Activated CD4-positive, CD25-positive, alpha-beta regulatory T cell (primary cell): Measurements from ENCODE around the gene RCE1.

Experiments used
- DNase-seq, 4 experiments: peaks; one replicate each; lab custom pipeline; 2025; lab: John Stamatoyannopoulos, UW

Gene RCE1

DNA sequence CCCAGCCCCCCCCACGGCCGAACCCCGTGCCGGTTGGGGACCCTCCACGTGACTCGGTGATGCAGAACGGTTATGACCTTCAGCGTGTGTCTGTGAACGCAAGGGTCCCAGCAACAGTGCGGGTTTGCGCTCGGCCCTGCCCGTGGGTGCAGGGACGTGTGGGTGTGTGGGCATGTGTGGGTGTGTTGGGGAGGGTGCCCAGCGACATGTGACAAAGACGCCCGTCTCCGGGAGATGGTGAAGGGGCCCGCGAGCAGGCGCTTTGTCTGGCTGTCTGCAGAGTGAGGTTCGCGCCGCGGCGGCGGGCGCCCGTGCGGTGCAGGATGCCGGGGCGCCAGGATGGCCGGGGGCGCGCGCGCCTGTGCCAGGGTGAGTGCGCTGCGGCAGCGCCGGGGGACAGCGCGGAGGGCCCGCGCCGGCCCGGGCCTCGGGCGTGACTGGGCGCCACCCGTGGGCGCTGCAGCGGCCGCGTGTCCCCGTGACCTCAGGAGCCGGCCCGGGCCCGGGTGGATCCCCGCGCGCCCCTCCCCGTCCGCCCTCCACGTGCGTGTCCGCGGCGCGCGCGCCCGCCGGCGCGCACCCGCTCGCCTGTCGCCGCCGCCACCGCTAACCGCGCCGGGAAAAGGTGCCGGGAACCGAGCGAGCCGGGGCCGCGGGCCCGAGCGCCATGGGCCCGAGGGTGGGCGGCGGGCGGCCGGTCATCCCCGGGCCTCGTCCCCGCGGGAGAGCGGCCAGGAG, 13.4 kb downstream of the RCE1 start, which contains the start of gene LRFN4:
LRFN4 (plus strand) TSS at position 569 of the 738 bp plus-strand sequence. CDS start 681 bp downstream, outside the sequence.
- peak in 1 of 4 experiments; percentile 43 for DNase-seq

DNA sequence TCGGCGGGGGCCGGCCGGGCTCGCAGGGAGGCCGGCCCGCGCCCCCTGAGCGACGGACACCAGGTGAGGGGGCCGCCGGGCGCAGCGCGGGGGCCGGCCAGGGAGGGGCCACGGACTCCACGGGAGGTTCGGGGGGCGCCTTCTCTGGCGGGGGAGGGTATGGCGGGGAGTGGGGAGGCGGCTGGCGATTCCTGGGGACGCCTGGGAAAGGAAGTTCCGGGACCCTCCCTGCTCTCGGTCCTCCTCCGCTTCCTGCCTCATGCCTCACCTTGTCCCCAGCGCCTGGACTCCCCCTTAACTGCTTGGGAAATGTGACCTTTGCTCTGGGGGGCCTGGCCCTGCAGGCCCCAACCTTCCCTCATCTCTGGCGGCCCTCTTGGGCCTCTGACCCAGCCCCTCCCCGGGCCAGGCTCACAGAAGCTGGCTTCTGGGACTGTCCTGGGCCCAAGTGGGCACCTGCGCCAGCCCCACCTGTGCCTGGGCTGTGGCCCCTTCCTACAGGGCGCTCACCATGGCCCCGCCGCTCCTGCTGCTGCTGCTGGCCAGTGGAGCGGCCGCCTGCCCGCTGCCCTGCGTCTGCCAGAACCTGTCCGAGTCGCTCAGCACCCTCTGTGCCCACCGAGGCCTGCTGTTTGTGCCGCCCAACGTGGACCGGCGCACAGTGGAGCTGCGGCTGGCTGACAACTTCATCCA, 14.1 kb downstream of the RCE1 start:
- no peak for DNase-seq

DNA sequence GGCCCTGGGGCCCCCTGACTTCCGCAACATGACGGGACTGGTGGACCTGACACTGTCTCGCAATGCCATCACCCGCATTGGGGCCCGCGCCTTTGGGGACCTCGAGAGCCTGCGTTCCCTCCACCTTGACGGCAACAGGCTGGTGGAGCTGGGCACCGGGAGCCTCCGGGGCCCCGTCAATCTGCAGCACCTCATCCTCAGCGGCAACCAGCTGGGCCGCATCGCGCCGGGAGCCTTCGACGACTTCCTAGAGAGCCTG, 14.6 kb downstream of the RCE1 start:
- DNase-seq = no peak

DNA sequence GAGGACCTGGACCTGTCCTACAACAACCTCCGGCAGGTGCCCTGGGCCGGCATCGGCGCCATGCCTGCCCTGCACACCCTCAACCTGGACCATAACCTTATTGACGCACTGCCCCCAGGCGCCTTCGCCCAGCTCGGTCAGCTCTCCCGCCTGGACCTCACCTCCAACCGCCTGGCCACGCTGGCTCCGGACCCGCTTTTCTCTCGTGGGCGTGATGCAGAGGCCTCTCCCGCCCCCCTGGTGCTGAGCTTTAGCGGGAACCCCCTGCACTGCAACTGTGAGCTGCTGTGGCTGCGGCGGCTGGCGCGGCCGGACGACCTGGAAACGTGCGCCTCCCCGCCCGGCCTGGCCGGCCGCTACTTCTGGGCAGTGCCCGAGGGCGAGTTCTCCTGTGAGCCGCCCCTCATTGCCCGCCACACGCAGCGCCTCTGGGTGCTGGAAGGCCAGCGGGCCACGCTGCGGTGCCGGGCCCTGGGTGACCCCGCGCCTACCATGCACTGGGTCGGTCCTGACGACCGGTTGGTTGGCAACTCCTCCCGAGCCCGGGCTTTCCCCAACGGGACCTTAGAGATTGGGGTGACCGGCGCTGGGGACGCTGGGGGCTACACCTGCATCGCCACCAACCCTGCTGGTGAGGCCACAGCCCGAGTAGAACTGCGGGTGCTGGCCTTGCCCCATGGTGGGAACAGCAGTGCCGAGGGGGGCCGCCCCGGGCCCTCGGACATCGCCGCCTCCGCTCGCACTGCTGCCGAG, 15.1 kb downstream of the RCE1 start:
- DNase-seq = no peak

DNA sequence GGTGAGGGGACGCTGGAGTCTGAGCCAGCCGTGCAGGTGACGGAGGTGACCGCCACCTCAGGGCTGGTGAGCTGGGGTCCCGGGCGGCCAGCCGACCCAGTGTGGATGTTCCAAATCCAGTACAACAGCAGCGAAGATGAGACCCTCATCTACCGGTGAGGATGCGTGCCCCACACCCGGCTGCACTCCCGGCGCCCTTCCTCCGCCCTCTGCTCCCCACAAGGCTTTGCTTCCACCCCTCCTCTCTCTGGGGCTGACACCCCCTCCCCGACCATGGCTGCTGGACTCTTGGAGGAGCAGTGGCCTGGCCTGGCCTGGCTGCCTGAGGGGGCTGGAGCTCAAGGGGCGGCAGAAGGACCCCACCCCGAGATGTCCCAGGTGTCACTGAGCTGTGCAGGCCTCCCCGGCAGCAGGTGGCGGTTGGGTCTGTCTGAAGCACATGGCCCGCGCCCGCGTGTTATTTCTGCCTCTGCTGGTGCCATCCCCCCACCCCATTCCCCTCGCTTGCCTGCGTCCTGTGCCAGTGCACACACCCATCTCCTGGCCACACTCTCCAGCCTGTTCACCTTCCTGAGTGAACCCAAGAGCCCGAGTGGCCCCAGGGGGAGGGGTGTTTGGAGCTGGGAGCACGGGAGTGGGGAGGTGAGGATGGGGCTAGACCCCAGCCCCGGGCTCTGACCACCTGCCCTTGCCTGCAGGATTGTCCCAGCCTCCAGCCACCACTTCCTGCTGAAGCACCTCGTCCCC, 15.9 kb downstream of the RCE1 start:
- DNase-seq = no peak

DNA sequence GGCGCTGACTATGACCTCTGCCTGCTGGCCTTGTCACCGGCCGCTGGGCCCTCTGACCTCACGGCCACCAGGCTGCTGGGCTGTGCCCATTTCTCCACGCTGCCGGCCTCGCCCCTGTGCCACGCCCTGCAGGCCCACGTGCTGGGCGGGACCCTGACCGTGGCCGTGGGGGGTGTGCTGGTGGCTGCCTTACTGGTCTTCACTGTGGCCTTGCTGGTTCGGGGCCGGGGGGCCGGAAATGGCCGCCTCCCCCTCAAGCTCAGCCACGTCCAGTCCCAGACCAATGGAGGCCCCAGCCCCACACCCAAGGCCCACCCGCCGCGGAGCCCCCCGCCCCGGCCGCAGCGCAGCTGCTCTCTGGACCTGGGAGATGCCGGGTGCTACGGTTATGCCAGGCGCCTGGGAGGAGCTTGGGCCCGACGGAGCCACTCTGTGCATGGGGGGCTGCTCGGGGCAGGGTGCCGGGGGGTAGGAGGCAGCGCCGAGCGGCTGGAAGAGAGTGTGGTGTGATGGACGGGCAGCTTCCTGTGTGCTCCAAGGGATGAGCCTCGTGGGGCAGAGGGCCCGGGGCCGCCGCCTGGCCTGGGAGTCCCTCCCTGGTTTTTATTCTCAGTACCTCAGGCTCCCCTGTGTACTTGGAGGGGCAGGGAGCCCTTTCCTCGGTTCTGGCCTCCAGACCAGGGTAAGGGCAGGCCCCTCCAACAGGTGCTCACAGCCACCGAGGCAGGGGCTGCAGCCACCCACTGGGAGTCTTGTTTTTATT, 16.6 kb downstream of the RCE1 start:
- DNase-seq = no peak

DNA sequence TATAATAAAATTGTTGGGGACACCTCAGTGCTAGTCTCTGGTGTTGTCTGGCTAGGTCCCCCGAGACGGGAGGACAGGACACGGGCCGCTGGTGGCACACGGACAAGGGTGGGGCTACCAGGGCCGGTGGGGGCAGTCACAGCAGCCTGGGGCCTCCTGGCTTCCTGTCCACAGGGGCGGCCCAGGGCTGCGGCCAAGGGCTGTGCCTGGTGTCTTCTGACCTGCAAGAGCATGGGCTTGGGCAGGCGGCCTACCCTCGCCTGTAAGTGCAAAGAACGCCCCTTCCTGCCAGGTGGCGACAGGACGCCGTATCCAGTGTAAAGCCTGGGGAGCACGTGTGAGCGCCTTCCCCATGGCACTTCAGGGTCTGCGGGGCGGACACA, 17.2 kb downstream of the RCE1 start:
- no peak for DNase-seq

DNA sequence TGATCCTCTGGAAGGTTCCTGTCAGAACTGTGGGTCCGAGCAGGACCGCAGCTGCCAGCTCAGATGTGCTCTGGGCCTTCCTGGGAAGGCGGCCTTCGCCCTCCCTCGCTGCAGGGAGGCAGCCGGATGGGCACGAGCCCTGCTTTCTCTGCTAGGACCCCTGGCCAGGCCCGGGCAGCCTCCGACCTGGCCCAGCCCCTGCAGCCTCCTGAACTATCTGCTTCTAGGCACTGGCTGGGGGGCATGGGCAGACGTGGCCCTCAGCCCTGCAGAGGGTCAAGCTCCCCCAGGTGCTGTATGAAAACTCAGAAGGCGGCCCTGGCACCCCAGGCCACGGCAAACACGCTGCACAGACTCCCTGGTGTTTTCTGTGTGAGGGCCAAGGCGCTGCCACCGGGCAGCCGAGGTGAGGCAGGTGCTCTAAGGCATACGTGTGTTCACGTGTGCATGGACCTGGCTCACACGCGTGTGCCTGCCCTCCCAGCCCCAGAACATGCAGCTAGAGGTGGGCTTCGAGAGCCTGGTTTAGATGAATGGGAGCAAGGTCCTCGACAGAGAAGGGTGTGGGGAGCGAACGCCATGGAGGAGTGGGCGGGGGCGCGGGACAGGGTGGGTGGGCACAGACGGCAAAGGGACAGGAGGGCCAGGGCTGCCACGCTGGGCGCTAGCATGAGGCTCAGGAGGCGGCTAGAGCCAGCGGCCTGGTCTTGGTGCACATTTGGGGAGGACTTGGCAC, 18.0 kb downstream of the RCE1 start:
- DNase-seq = no peak

DNA sequence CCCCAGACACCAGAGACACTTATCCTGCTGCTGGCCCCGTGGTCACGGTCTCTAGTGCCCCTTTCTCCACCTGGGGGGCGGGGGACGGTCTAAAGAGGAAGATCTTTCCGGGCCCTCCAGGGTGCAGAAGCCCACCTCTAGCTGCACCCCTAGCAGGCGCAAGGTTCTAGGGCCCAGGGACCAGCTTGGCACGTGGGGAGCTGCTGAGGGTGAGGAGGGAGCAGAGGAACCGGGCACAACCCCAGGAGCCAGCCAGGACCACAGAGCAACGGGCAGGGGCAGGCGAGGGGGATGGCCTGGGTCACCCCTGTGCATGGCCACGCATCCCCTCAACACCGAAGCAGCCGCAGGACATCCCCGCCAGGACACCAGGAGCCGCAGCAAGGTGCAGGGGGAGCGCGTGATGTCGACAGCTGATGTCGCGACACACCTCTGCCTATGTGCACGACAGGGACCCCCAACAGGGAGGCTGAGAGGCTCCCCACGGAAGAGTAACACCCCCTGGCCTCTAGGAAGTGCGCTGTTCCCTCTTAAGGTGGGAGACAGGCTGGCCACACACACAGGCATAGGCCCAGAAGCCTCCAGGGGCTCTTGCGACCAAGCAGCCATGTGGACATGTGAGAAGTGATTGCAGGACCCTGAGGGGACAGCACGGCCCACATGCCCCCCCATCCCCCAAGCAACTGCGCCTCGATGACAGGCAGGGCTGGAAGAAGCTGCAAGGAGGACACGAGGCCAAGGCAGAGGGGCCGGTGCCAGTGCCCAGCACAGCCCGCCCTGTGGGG, 18.7 kb downstream of the RCE1 start:
- DNase-seq = no peak

DNA sequence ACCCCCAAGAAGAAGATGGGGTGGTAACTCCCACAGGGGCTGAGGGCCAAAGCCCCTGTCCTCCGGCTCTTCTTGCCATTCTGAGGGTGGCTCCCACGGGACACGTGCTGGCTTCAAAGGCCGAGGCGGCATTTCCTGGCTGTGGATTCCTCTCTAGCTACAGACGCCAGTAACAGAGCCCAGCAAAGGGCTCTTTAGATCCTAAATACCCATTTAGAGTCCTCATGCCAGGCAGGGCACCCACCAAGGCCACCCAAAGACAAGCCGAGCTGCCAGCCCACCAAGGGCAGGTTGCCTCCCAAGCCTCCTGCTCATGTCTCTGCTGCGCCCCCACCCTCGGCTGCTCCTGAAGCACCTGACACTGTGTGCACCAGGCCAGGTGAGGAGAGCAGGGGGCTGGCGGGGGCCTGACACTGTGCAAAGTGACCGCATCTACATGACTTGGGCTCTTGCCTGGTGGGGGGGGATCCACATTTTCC, 19.4 kb downstream of the RCE1 start:
- DNase-seq = no peak

DNA sequence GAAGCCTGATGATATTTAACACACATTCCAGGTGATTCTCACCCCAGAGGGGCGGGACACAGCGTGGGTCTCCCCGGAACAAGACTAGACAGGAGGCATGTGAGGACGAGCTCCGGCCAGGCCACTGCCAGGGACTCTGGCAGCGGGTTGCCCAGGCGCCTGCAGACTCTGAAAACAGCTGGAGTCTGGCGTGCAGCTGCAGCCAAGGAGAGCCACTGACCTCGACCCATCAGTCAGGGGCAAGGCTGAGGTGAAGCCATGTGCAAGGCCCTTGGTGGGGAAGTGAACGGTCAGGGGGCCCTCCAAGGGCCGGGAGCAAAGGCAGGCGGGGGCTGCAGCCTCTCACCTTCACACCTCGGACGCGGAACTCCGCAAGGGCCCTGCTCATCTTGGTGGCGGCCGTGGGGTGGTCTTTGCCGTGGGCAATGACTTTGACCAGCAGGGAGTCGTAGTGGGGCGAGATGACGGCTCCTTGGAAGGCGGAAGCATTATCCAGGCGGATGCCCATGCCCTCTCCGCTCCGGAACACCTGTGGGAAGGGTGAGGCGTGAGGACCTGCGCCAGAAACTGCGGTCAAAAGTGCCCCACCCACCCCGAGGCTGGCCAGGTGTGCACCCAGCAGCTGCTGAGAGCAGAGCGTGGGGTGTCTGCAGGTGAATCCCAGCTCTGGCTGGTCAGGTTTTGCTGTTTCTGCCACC, 20.3 kb downstream of the RCE1 start:
- DNase-seq = no peak

DNA sequence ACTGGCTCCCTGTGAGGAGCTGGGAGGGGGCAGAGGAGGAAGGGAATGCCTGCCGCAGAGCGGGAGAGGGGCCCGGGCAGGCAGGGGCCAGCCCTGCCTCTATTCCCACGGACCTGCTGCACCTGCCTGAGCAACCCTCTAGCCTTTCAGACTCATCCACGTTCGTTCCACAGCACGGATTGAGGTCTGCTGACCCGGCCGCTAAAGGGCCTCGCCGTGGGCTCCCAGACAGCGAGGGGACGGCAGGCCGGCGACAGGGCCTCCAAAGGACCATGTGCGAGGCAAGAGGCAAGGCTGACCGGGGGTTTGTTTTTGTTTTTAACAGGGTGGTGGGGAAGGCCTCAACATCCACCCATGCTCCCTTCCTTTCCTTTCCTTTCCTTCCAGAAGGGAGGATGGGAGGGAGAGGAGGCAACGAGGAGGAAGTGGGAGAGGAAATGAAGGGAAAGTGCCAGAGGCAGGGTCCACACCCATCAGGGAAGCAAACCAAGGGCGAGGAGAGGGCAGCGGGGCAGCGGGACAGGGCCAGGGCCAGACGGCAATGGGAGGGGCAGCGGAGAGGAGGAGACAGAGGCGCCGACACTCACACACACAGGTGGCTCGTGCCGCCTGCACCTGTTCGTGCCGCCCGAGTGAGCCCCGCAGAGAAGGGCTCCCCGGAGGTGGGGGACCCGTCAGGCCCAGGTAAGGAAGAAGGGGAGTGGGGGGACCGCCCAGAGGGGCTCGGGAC, 21.1 kb downstream of the RCE1 start:
- DNase-seq = no peak

DNA sequence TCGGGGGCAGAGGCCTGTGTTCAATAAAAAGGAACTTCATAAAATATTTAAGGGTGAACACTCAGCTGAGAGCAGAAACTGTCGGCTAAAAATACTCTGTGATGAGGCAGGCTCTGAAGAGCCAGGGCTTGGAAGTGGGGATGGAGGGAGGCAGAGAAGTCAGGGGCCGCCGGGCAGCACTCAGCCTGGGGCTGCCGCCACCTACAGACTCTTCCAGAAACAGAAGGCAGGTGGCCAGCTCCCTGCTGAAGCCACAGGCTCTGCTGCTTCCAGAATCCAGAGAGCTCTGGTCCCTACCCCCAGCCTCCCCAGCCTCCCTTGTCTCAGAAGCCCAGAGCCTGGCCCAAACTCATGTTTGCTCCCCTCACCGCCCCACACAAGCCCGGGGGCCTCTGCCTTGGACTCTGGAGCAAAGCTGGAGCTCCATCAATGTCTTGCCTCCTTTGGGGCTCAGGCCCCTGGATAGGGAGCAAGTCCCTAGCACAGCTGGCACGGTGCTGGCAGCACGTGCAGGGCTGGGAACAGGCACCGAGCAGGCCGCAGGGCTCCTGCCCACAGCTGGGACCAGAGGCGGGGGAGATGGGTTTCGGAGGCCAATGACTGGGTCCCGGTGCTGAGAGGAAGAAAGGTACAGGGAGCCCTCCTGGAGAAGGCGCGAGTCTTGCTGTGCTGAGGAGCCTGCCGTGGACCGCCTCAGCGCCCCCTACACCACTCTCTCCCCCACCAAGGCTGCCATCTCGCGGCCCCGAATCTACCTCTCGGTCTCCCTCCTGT, 21.9 kb downstream of the RCE1 start:
- DNase-seq = no peak

DNA sequence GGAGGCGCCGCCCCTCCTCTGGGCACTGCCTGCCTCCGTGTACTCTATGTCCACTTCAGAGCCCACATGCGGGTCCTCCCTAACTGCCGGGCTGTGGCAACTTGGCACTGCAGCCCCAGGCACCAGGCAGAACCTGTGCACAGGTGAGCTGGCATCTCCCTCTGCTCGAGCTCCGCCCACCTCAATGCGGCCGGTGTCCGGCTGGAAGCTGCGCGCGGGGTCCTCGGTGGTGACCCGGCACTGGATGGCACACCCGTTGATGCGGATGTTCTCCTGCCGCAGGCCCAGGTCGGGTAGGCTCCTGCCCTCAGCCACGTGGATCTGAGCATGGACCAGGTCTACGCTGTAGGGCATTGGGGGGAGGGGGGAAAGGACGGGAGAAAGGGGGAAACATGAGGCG, 22.8 kb downstream of the RCE1 start:
- no peak for DNase-seq

DNA sequence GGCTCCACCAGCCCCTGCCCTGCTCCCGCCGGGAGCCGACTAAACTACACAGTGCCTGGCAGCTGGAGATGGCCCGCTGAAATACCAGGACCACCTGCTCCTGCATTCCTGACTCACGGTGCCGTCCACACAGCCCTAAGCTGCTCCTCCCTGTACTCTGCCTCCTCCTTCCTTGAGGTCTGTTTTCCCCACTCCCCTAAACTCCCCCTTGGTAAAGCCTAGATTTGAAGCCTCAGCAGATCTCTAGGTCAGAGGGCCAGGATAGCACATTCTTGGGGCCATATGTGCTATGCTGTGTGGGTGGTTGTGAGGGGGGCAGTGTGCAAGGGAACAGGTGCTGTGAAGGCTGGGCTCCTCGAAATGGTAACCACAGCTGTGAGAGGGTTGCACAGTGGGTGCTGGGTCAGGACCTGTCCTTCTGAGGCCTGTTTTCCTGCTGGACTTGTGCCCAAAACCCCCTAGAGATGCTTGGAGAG, 23.3 kb downstream of the RCE1 start:
- no peak for DNase-seq

DNA sequence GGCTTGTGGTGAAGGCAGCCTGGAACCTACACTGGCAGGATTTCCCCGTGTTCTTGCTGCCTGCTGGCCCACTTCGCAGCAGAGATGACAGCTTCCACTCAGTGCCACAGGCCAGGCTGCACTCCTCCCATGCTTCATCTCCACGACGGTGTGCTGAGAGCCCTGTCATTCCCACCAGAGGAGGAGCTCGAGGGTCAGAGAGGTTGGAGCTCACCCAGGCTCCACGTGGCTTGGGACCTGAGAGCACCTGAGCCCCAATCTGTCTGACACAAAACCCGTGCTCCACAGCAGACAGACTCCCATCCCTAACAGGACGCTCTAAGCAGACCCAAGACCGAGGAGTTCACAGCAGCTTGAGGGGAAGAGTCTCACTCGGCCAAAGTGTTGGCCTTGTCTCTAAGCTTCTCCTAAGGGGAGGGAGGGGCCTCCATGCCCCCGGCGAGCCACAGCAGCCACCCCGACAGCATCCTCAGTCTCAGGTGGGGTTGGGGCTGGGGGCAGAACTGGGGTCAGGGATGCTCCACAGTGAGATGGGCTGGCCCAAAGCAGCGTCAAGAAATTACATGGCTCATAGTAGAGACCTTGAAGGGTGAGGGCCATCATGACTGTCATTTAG, 24.3 kb downstream of the RCE1 start:
- no peak for DNase-seq

DNA sequence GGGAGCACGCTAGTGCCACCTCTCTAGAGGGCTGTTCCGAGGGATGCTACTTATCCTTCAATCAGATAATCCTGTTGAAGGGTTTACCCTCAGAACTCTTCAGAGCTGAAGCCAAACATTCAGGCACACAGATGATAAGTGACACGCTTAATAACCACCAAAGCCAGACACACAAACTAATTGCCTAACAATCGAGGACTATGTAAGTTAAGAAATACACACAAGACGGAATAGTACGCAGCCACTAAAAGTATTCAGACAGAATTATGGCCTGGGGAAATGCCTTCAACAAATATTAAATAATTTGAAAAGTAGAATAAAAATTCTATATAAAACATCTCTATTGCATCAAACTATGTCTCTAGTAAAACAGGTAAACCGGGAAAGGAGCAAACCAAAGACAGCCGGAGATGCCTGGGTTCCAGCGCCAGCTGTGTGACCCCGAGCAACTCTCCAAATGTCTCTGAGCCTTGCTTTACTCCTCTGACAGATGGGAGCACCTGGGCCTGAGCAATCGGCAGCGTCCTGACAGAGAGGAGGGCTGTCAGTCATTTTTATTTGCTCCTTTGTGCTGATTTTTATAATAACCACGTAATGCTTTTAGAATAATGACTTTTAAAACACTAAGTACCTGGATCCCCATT, 25.0 kb downstream of the RCE1 start:
- DNase-seq = no peak
